ENCODE results near the gene MGMT. TPM values are rescaled to one million over a fixed set of nuclear protein-coding genes. Genes with fewer than 3 reads are reported as not detected.

The MGMT gene
- total and polyA plus RNA-seq, 2 donors from 2014 or later, result 25.9 to 70.0 TPM

GRCh38 chr10:129775681-129776080, 308.6 kb downstream of the MGMT start:
- Histone ChIP-seq H3K4me3 (ENCODE audit: low read length in 3 of 3) (no peak overlapping the region), H3K36me3 (ENCODE audit: control insufficient read depth in 2 of 3, insufficient read depth in 3 of 3, low read length in 3 of 3) (no peaks in the 10 kb centered on the region), H3K27me3 (ENCODE audit: control insufficient read depth, insufficient read depth, low read length) (no peaks in the 10 kb centered on the region), H3K9me3 (ENCODE audit: control insufficient read depth in 2 of 3, insufficient read depth in 1 of 3, low read length in 3 of 3) (no peaks in the 10 kb centered on the region), H3K9ac (ENCODE audit: low read length in 3 of 3) (no peak overlapping the region), H3K27ac (ENCODE audit: low read depth in 2 of 2, low read length in 2 of 2) (no peak overlapping the region), H3K4me1 (ENCODE audit: control insufficient read depth in 2 of 3, insufficient read depth in 2 of 3, low read depth in 1 of 3, low read length in 3 of 3) (peaks cover 0 to 3% (median 0%) of the 10 kb centered on the region in 3 donors)
- no peak for TF ChIP-seq CTCF (IDR thresholded peaks at IDR 0.05; ENCODE audit: borderline replicate concordance, extremely low read depth, insufficient read depth)
- no peak for FAIRE-seq
- intact Hi-C loops (cut with DNase I), result no loop called here
- peak in 1 of 5 donors; percentile 18 for DNase-seq

DNA sequence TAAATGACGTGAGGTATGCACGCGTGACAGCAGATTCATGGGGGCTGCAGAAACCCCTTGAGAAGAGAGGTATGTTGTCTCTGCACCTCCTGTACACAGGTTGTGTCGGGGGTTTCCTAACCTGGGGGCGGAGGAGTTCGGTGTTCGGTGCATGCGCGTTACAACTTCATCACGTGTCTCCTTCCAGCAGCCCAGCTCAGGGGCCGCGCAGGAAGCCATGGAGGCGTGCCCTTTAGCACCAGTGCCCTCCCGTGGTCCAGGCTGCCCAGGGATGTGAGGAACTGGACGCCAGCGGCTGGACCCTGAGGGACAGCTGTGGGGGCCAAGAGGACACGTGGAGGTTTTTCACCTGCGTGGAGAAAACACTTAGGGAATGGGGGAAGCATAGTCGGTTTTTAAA, 310.6 kb downstream of the MGMT start:
- TF ChIP-seq CTCF (IDR thresholded peaks at IDR 0.05; ENCODE audit: borderline replicate concordance, extremely low read depth, insufficient read depth), result no peak
- peaks cover 0 to 3% (median 0%) of the 10 kb centered on the region in 3 donors for H3K4me1 ChIP-seq (ENCODE audit: control insufficient read depth in 2 of 3, insufficient read depth in 2 of 3, low read depth in 1 of 3, low read length in 3 of 3)
- no peak overlapping the region for H3K4me3 ChIP-seq (ENCODE audit: low read length in 3 of 3)
- H3K36me3 ChIP-seq (ENCODE audit: control insufficient read depth in 2 of 3, insufficient read depth in 3 of 3, low read length in 3 of 3), result no peaks in the 10 kb centered on the region
- H3K27me3 ChIP-seq (ENCODE audit: control insufficient read depth, insufficient read depth, low read length), result no peaks in the 10 kb centered on the region
- no peak overlapping the region for H3K27ac ChIP-seq (ENCODE audit: low read depth in 2 of 2, low read length in 2 of 2)
- DNase-seq (peak in 2 of 5 donors; percentile 10 to 55), FAIRE-seq (no peak)
- intact Hi-C loops (cut with DNase I), result no loop called here
- H3K9me3 ChIP-seq (ENCODE audit: control insufficient read depth in 2 of 3, insufficient read depth in 1 of 3, low read length in 3 of 3), result no peaks in the 10 kb centered on the region
- no peak overlapping the region for H3K9ac ChIP-seq (ENCODE audit: low read length in 3 of 3)

GRCh38 chr10:129778571-129778970, 311.5 kb downstream of the MGMT start:
- DNase-seq (peak in 1 of 5 donors; percentile 39), FAIRE-seq (no peak)
- no peaks in the 10 kb centered on the region for H3K27me3 ChIP-seq (ENCODE audit: control insufficient read depth, insufficient read depth, low read length)
- no peaks in the 10 kb centered on the region for H3K36me3 ChIP-seq (ENCODE audit: control insufficient read depth in 2 of 3, insufficient read depth in 3 of 3, low read length in 3 of 3)
- TF ChIP-seq CTCF (IDR thresholded peaks at IDR 0.05; ENCODE audit: borderline replicate concordance, extremely low read depth, insufficient read depth), result no peak
- no peak overlapping the region for H3K4me3 ChIP-seq (ENCODE audit: low read length in 3 of 3)
- intact Hi-C loops (cut with DNase I), result no loop called here
- H3K9ac ChIP-seq (ENCODE audit: low read length in 3 of 3), result no peak overlapping the region
- H3K9me3 ChIP-seq (ENCODE audit: control insufficient read depth in 2 of 3, insufficient read depth in 1 of 3, low read length in 3 of 3), result no peaks in the 10 kb centered on the region
- H3K27ac ChIP-seq (ENCODE audit: low read depth in 2 of 2, low read length in 2 of 2), result no peak overlapping the region
- peaks cover 0 to 3% (median 0%) of the 10 kb centered on the region in 3 donors for H3K4me1 ChIP-seq (ENCODE audit: control insufficient read depth in 2 of 3, insufficient read depth in 2 of 3, low read depth in 1 of 3, low read length in 3 of 3)
